Panc1 (cell line): ENCODE measurements around the gene WWTR1. TPM values are rescaled to one million over a fixed set of nuclear protein-coding genes. Genes with fewer than 3 reads are reported as not detected.

Experiments used
- ATAC-seq: fragments of 200-7000 bp; cut with Tn5 transposase; 2 replicates; pipeline ENCODE4 v1.9.1; 2020; ENCODE audit warnings: mild to moderate bottlenecking, moderate library complexity
- BruUV-seq: library from RNA; stranded (reverse); fragments of 400-500 nt; replicated peaks from 2 replicates; lab custom pipeline; 2021; lab: Mats Ljungman, UMichigan
- CTCF ChIA-PET: fragments of 300-600 bp; sonication (Branson Sonifier 250); formaldehyde crosslinking; loops from one replicate; lab custom pipeline; 2022; ENCODE audit warnings: antibody characterized with exemption; lab: Charles Lee
- POLR2A ChIA-PET: fragments of 300-600 bp; sonication (Branson Sonifier 250); formaldehyde crosslinking; loops from one replicate; lab custom pipeline; 2022; ENCODE audit warnings: antibody characterized with exemption; lab: Charles Lee
- DNase-seq: peaks from one replicate; pipeline ENCODE4 v3.0.0-alpha.2; 2010; ENCODE audit warnings: low read depth, low spot score
- H3K27ac ChIP-seq: 2 replicates; pipeline ENCODE4 v1.5.1; 2011; ENCODE audit warnings: mild to moderate bottlenecking, low read length, inconsistent platforms
- H3K27me3 ChIP-seq: fragments of 200-500 bp; sonication (Bioruptor generic); 2 replicates; pipeline ENCODE4 v1.6.0; 2014; ENCODE audit warnings: low read length, inconsistent platforms; ENCODE audit not compliant: control insufficient read depth, insufficient read depth
- H3K36me3 ChIP-seq: fragments of 200-500 bp; sonication (Bioruptor generic); 2 replicates; pipeline ENCODE4 v1.5.1; 2014; ENCODE audit warnings: inconsistent platforms, mild to moderate bottlenecking, low read length, moderate library complexity; ENCODE audit not compliant: control insufficient read depth, insufficient read depth
- H3K4me1 ChIP-seq: 2 replicates; pipeline ENCODE4 v1.5.1; 2011; ENCODE audit warnings: inconsistent platforms, mild to moderate bottlenecking, low read length, moderate library complexity; ENCODE audit not compliant: control insufficient read depth, insufficient read depth
- H3K4me3 ChIP-seq, 2 experiments: 2 replicates each; pipeline ENCODE4 v1.5.1; 2011 to 2012; ENCODE audit warnings: low read depth in 2 of 2, low read length in 2 of 2, mild to moderate bottlenecking in 2 of 2, inconsistent platforms in 1 of 2, moderate library complexity in 1 of 2
- H3K9me3 ChIP-seq: fragments of 200-500 bp; sonication (Bioruptor generic); 2 replicates; pipeline ENCODE4 v1.5.1; 2014; ENCODE audit warnings: low read depth, mild to moderate bottlenecking, inconsistent platforms, low read length, moderate library complexity; ENCODE audit not compliant: control insufficient read depth, insufficient read depth
- CTCF ChIP-seq: fragments of 450-650 bp; IDR thresholded peaks from 2 replicates; pipeline ENCODE4 v1.5.1; 2017; ENCODE audit warnings: mild to moderate bottlenecking
- POLR2AphosphoS5 ChIP-seq: IDR thresholded peaks from 2 replicates; pipeline ENCODE4 v1.6.1; 2012; ENCODE audit warnings: mild to moderate bottlenecking, low read depth, low read length, moderate library complexity
- REST ChIP-seq, 2 experiments: IDR thresholded peaks; 2 replicates each; pipeline ENCODE4 v1.6.1; 2011 to 2012; ENCODE audit warnings: low read depth in 2 of 2, control low read depth in 1 of 2, low read length in 1 of 2, mild to moderate bottlenecking in 1 of 2, moderate library complexity in 1 of 2; ENCODE audit not compliant: insufficient read depth in 1 of 2
- SIN3A ChIP-seq: IDR thresholded peaks from 2 replicates; pipeline ENCODE4 v1.6.1; 2012; ENCODE audit warnings: low read depth, mild to moderate bottlenecking, low read length, moderate library complexity, borderline replicate concordance; ENCODE audit not compliant: insufficient read depth
- TCF7L2 ChIP-seq: IDR thresholded peaks from 2 replicates; pipeline ENCODE4 v1.6.1; 2011; ENCODE audit warnings: mild to moderate bottlenecking, low read depth, low read length, inconsistent platforms
- in situ Hi-C: cut with HindIII; loops from 2 replicates; pipeline ENCODE4 v1.10.0; 2016; ENCODE audit warnings: low sequenced_read_pairs, low pct_unique_long_range_greater_than_20kb
- intact Hi-C: fragments of 100-400 bp; cut with micrococcal nuclease; formaldehyde crosslinking; loops from one replicate; pipeline ENCODE4 v1.10.0; 2022; ENCODE audit not compliant: unreplicated experiment
- total RNA-seq: library from RNA; stranded (reverse); gene quantifications from one replicate; pipeline ENCODE4 v1.2.1, GENCODE V29; 2021; ENCODE audit not compliant: unreplicated experiment

Gene WWTR1
- total RNA-seq, 1 experiment from 2014 or later = 298 TPM

GRCh38 chr3:149582395-149582794 is 75.4 kb downstream of the WWTR1 start:
- no peaks in the 10 kb centered on the region for H3K27me3 ChIP-seq
- ATAC-seq (no peak), DNase-seq (no peak)
- intact Hi-C loops (loop anchor here (5.0 kb wide), 1 partner anchor 60 kb away; no protein-coding TSS in a partner anchor), in situ Hi-C loops (no loop called here)
- ChIA-PET POLR2A (interaction anchor here (0.6 kb wide), 1 partner anchor 42 kb away, joined by 3 read pairs; no protein-coding TSS in a partner anchor), CTCF (no interaction called here)
- no TSS peak for BruUV-seq
- peaks cover 100% of the 10 kb centered on the region for H3K4me1 ChIP-seq
- H3K4me3 ChIP-seq = no peak overlapping the region
- TF ChIP-seq CTCF (no peak), REST (IDR thresholded peaks at IDR 0.05; ENCODE audit: insufficient read depth in 1 of 2, low read depth in 2 of 2, low read length in 1 of 2) (no peak), SIN3A (no peak), TCF7L2 (no peak), POLR2AphosphoS5 (no peak)
- H3K36me3 ChIP-seq = no peaks in the 10 kb centered on the region
- peak overlapping the region; percentile 100 for H3K27ac ChIP-seq
- no peaks in the 10 kb centered on the region for H3K9me3 ChIP-seq

- Histone ChIP-seq H3K27ac (peak overlapping the region; percentile 100), H3K9me3 (no peaks in the 10 kb centered on the region), H3K4me3 (peak overlapping the region in 1 of 2 experiments; percentile 5; a peak in 2 of 4 replicates), H3K36me3 (no peaks in the 10 kb centered on the region), H3K27me3 (no peaks in the 10 kb centered on the region), H3K4me1 (peaks cover 100% of the 10 kb centered on the region)
- ATAC-seq = peak; percentile 66
- peak; percentile 49; the same call in 1 of the 2 replicates for TF ChIP-seq POLR2AphosphoS5
- TF ChIP-seq CTCF = no peak
- peak; percentile 49 for TF ChIP-seq TCF7L2
- intact Hi-C loops (loop anchor here (5.0 kb wide), 1 partner anchor 60 kb away; no protein-coding TSS in a partner anchor), in situ Hi-C loops (no loop called here)
- BruUV-seq = no TSS peak
- CTCF ChIA-PET = interaction anchor here (0.7 kb wide), 1 partner anchor 11 kb away, joined by 15 read pairs; no protein-coding TSS in a partner anchor
- peak; percentile 88 for DNase-seq
- POLR2A ChIA-PET = interaction anchor here (0.6 to 1.4 kb wide), 6 partner anchors 18 to 76 kb away, joined by 3 to 9 read pairs (median 4); partner anchors contain the start of gene WWTR1
These were observed 76.0 kb downstream of the WWTR1 start for GRCh38 chr3:149581681-149582370.
